ENCODE measurements around the gene CCDC197. TPM values are rescaled to one million over a fixed set of nuclear protein-coding genes. Genes with fewer than 3 reads are reported as not detected.
A peak's percentile ranks its signal among the peaks of the same experiment; 100 is the strongest.

The CCDC197 gene
- total RNA-seq, 1 experiment from 2014 or later = not detected

GRCh38 chr14:94025720-94026119 lies 28.6 kb downstream of the CCDC197 start:
- Histone ChIP-seq H3K23me2 (ENCODE audit: insufficient read length, low read depth, low read length, poor library complexity, severe bottlenecking) (no peaks in the 10 kb centered on the region), H2BK12ac (ENCODE audit: insufficient read length, low read depth, low read length) (no peak overlapping the region), H2BK120ac (ENCODE audit: low read depth, low read length, poor library complexity, severe bottlenecking) (no peak overlapping the region), H3K27me3 (ENCODE audit: insufficient read depth, low read length) (no peaks in the 10 kb centered on the region), H4K5ac (ENCODE audit: insufficient read length, low read depth, low read length) (no peak overlapping the region), H3K4me2 (ENCODE audit: insufficient read depth, insufficient read length, low read length) (peak overlapping the region; percentile 9), H2AFZ (ENCODE audit: low read length) (no peak overlapping the region), H3K56ac (ENCODE audit: insufficient read length, low read depth, low read length) (no peak overlapping the region), H3K4me1 (ENCODE audit: insufficient read depth, low read length) (no peaks in the 10 kb centered on the region; the same call in 1 of the 2 replicates), H2AK5ac (ENCODE audit: insufficient read length, low read length) (no peak overlapping the region), H4K8ac (replicated peaks; ENCODE audit: insufficient read length, low read depth, low read length) (no peak overlapping the region), H3K14ac (ENCODE audit: insufficient read depth, low read length) (no peak overlapping the region), H4K20me1 (ENCODE audit: control insufficient read depth, insufficient read depth, insufficient read length) (no peaks in the 10 kb centered on the region), H3T11ph (ENCODE audit: low read length) (no peak overlapping the region), H2BK15ac (ENCODE audit: low read depth, low read length) (no peak overlapping the region), H3K27ac (ENCODE audit: insufficient read length, low read depth, low read length) (no peak overlapping the region), H3K18ac (ENCODE audit: insufficient read length, low read depth, low read length) (no peak overlapping the region), H3K79me2 (ENCODE audit: insufficient read depth, low read length) (no peaks in the 10 kb centered on the region), H3K4ac (ENCODE audit: low read depth, low read length) (no peak overlapping the region), H4K91ac (ENCODE audit: insufficient read length, low read depth, low read length) (no peak overlapping the region), H3K79me1 (ENCODE audit: insufficient read depth, low read depth, low read length, poor library complexity, severe bottlenecking) (no peaks in the 10 kb centered on the region), H3K9ac (ENCODE audit: extremely low read depth, insufficient read length, low read length) (no peak overlapping the region), H2BK5ac (ENCODE audit: insufficient read length, low read length) (no peak overlapping the region), H3K9me3 (ENCODE audit: control insufficient read depth, low read depth, low read length) (no peaks in the 10 kb centered on the region), H2BK20ac (ENCODE audit: low read depth, low read length, poor library complexity, severe bottlenecking) (no peak overlapping the region), H3K23ac (ENCODE audit: insufficient read length, low read depth, low read length) (no peak overlapping the region)
- no peaks in the 10 kb centered on the region for H3K9me3 Mint-ChIP-seq
- peaks cover 8% of the 10 kb centered on the region for H3K27me3 Mint-ChIP-seq (ENCODE audit: low read depth)
- H3K36me3 Mint-ChIP-seq (ENCODE audit: insufficient read depth in 1 of 3, low read depth in 3 of 3) = no peaks in the 10 kb centered on the region; a peak in 1 of 7 replicates
- TF ChIP-seq, protein P1, sequence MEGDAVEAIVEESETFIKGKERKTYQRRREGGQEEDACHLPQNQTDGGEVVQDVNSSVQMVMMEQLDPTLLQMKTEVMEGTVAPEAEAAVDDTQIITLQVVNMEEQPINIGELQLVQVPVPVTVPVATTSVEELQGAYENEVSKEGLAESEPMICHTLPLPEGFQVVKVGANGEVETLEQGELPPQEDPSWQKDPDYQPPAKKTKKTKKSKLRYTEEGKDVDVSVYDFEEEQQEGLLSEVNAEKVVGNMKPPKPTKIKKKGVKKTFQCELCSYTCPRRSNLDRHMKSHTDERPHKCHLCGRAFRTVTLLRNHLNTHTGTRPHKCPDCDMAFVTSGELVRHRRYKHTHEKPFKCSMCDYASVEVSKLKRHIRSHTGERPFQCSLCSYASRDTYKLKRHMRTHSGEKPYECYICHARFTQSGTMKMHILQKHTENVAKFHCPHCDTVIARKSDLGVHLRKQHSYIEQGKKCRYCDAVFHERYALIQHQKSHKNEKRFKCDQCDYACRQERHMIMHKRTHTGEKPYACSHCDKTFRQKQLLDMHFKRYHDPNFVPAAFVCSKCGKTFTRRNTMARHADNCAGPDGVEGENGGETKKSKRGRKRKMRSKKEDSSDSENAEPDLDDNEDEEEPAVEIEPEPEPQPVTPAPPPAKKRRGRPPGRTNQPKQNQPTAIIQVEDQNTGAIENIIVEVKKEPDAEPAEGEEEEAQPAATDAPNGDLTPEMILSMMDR (conservative IDR thresholded peaks at IDR 0.05) = no peak
- no peak for DNase-seq
- H3K27ac Mint-ChIP-seq = no peak overlapping the region
- peaks cover 28 to 47% of the 10 kb centered on the region in 2 experiments for H3K4me1 Mint-ChIP-seq
- peak overlapping the region; percentile 62 to 81 for H3K4me3 Mint-ChIP-seq
- WGBS (ENCODE audit: extremely low coverage, insufficient read length, low lambda C conversion rate) = no CpG with 5 or more reads among the region's 6 CpGs

Data from H9 (cell line).